GM12874 (cell line): ENCODE data around the gene CAMTA1.

Experiments used
- TF ChIP-seq, protein P1 (sequence below): IDR thresholded peaks from 2 replicates; pipeline ENCODE4 v1.5.1; 2011; ENCODE audit warnings: low read depth, mild to moderate bottlenecking, control low read depth, low read length, moderate library complexity; ENCODE audit not compliant: insufficient read depth

Gene CAMTA1

DNA sequence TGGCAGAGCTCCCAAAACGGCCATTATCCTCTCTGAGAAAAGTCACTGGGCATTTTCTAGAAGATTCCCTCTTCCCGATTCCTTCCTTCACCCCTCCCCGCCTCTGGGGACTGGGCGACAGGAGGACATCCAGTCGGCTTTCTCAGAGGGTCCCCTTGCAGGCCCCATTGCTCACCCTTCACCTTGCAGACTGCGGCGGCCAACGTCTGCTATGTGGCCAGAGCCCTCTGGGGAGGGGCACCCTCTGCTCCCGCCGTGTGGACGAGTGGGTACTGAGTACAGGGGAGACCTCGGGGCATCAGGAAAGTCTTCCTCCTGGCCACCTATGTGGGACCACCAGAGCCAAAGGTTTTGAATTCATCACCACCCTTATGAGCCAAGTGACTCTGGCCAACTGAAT, 692.3 kb downstream of the CAMTA1 start:
- TF ChIP-seq, protein P1, sequence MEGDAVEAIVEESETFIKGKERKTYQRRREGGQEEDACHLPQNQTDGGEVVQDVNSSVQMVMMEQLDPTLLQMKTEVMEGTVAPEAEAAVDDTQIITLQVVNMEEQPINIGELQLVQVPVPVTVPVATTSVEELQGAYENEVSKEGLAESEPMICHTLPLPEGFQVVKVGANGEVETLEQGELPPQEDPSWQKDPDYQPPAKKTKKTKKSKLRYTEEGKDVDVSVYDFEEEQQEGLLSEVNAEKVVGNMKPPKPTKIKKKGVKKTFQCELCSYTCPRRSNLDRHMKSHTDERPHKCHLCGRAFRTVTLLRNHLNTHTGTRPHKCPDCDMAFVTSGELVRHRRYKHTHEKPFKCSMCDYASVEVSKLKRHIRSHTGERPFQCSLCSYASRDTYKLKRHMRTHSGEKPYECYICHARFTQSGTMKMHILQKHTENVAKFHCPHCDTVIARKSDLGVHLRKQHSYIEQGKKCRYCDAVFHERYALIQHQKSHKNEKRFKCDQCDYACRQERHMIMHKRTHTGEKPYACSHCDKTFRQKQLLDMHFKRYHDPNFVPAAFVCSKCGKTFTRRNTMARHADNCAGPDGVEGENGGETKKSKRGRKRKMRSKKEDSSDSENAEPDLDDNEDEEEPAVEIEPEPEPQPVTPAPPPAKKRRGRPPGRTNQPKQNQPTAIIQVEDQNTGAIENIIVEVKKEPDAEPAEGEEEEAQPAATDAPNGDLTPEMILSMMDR: no peak

DNA sequence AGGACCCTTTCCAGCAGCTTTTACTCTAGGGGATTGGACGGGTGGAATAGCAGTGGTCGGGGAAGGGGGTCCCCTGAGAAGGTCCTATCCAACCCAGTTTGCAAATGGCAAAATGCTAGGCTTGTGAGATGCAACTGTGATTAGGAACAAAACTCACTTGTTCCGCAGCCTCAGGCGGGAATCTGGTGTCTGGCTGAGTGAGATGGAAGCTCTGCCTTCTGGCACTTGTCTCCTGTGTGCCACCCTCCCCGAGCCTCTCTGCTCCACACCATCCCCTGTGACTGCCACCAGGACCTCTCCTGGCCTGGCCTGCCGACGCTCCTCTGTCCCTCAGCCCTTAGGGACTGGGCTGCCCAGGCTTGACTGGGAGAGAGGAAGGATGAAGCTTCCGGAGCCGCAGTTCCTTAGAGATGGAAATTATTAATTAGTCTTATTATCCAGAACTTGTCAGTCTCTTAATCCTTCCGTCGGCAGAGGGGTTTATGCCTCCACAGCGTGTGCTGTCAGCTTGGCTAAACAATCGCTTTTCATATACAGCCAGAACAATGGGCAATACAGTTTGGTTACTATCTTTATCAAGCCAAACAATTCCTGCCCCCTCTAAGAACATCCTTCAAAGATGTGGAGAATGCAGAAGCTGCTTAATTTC, 693.0 kb downstream of the CAMTA1 start:
- TF ChIP-seq, protein P1: no peak

GRCh38 chr1:7478809-7479499, 693.7 kb downstream of the CAMTA1 start:
- TF ChIP-seq, protein P1: no peak

DNA sequence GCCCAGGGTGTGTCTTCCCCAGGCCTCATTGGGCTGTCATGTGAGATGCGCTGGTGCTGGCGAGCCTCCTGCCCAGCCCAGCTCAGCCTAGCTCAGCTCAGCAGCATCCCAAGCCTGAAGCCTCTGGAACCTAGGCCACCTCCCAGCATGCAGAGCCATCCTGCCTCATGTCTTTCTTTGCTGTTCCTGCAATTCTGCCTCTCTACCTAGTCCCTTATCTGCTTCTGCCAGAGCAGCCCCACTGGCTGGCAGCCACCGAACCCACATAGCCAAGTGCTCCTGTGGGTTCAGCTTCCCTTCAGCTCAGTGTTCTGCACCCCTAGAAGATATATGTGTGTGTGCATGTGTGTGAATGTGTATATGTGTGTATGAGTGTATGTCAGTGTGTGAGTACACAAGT, 694.3 kb downstream of the CAMTA1 start:
- TF ChIP-seq, protein P1: no peak

DNA sequence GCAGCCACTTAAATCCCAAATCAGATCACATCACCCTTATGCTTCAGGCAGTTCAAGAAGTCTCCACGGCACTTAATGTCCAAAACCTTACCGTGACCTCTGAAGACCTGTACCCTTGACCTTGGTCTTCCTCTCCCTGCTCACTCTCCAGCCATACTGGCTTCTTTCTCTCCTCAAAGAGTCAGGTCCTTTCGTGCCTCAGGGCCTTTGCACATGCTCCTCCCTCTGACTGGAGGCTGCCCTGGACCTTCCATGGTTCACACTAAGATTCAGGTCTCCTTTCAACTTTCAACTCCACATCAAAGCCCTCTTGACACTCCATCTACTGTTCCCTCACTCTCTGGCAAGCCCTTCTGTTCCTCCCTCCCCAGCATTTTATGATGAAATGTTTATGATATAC, 695.9 kb downstream of the CAMTA1 start:
- TF ChIP-seq, protein P1: no peak

DNA sequence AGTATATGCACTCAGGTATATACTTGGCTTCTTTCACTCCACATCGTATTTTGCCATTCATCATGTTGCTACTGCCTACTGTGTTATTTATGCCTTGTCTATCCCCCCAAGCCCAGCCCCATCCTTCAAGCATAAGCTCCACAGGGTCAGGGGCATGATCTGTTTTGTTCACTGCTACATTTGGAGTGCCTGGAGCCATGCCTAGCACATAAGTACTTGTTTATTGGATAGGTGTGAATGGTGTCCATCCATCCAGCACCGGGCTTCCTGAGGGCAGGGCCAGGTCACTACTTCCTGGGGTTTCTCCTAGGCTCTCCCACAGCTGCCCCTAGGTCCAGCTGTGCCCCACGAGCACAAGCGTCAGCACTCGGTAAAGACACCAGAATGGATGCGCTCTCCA, 696.8 kb downstream of the CAMTA1 start:
- TF ChIP-seq, protein P1: no peak

GRCh38 chr1:7482772-7483495, 697.7 kb downstream of the CAMTA1 start:
- TF ChIP-seq, protein P1: no peak
